ENCODE data around the gene SPTBN1.

The SPTBN1 gene

GRCh38 chr2:54499661-54500060 lies 43.5 kb downstream of the SPTBN1 start:
- no peak for TF ChIP-seq EZH2 (IDR thresholded peaks at IDR 0.05; ENCODE audit: borderline replicate concordance, low read length)
- TF ChIP-seq CTCF (IDR thresholded peaks at IDR 0.05; ENCODE audit: low read length), result no peak
- no peaks in the 10 kb centered on the region for H4K20me1 ChIP-seq (ENCODE audit: insufficient read depth, low read length)
- H3F3A ChIP-seq (ENCODE audit: insufficient read depth, low read length), result no peaks in the 10 kb centered on the region
- no peaks in the 10 kb centered on the region for H3K36me3 ChIP-seq (ENCODE audit: insufficient read depth, low read length)
- H3K79me2 ChIP-seq (ENCODE audit: insufficient read depth, low read length), result no peaks in the 10 kb centered on the region
- no peaks in the 10 kb centered on the region for H3K9me3 ChIP-seq (ENCODE audit: low read length)
- no peaks in the 10 kb centered on the region for H3K27me3 ChIP-seq (ENCODE audit: insufficient read depth, low read length)
- no peak overlapping the region for H3K27ac ChIP-seq (ENCODE audit: low read depth, low read length, poor library complexity, severe bottlenecking)
- H3K4me1 ChIP-seq (ENCODE audit: insufficient read depth, low read length, severe bottlenecking), result peaks cover 28% of the 10 kb centered on the region
- H3K4me3 ChIP-seq (ENCODE audit: low read depth, low read length, poor library complexity, severe bottlenecking), result no peak overlapping the region
- no peaks in the 10 kb centered on the region for H3K9me2 ChIP-seq (ENCODE audit: low read depth, low read length)
- H3K9ac ChIP-seq (ENCODE audit: low read length), result no peak overlapping the region
- H3K4me2 ChIP-seq (ENCODE audit: low read length), result no peak overlapping the region
- no peak overlapping the region for H2AFZ ChIP-seq (ENCODE audit: low read length)

- no peaks in the 10 kb centered on the region for H4K20me1 ChIP-seq (ENCODE audit: insufficient read depth, low read length)
Measured at GRCh38 chr2:54500404-54501205, 44.5 kb downstream of the SPTBN1 start.

DNA sequence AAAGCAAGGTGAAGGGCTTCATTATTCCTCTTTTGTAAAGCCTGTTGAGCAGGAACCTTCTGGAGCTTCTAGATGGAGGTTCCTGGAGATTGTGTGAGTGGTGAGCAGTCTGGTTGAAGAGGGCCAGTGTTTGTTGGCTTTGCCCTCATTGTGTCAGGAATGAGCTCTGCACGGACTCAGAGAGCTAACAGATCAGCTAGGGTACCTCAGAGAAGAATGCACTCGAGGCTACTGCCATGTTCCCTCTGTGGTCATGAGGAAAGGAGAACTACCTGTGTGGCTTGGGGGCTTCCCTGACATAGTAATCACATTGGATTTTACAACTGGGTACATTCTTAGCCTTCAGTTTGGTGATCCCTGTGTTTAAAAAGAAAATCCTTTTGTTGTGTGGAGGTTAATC lies 46.6 kb downstream of the SPTBN1 start:
- Histone ChIP-seq H3K9ac (ENCODE audit: low read length) (no peak overlapping the region), H3K4me2 (ENCODE audit: low read length) (peak overlapping the region; percentile 27; the same call in 1 of the 2 replicates), H3K27me3 (ENCODE audit: insufficient read depth, low read length) (no peaks in the 10 kb centered on the region), H3K9me2 (ENCODE audit: low read depth, low read length) (no peaks in the 10 kb centered on the region), H4K20me1 (ENCODE audit: insufficient read depth, low read length) (no peaks in the 10 kb centered on the region), H3K4me1 (ENCODE audit: insufficient read depth, low read length, severe bottlenecking) (peaks cover 16% of the 10 kb centered on the region), H3K27ac (ENCODE audit: low read depth, low read length, poor library complexity, severe bottlenecking) (no peak overlapping the region), H3K79me2 (ENCODE audit: insufficient read depth, low read length) (no peaks in the 10 kb centered on the region), H3K36me3 (ENCODE audit: insufficient read depth, low read length) (no peaks in the 10 kb centered on the region), H3K9me3 (ENCODE audit: low read length) (no peaks in the 10 kb centered on the region), H2AFZ (ENCODE audit: low read length) (peak overlapping the region; percentile 12; the same call in 1 of the 2 replicates), H3K4me3 (ENCODE audit: low read depth, low read length, poor library complexity, severe bottlenecking) (no peak overlapping the region), H3F3A (ENCODE audit: insufficient read depth, low read length) (no peaks in the 10 kb centered on the region)
- TF ChIP-seq EZH2 (IDR thresholded peaks at IDR 0.05; ENCODE audit: borderline replicate concordance, low read length), result no peak

More at GRCh38 chr2:54500404-54501205, 44.5 kb downstream of the SPTBN1 start:
- H3K9me3 ChIP-seq (ENCODE audit: low read length), result no peaks in the 10 kb centered on the region
- H3K9ac ChIP-seq (ENCODE audit: low read length), result no peak overlapping the region
- H3F3A ChIP-seq (ENCODE audit: insufficient read depth, low read length), result no peaks in the 10 kb centered on the region
- H3K27ac ChIP-seq (ENCODE audit: low read depth, low read length, poor library complexity, severe bottlenecking), result no peak overlapping the region
- no peak overlapping the region for H2AFZ ChIP-seq (ENCODE audit: low read length)
- H3K4me2 ChIP-seq (ENCODE audit: low read length), result no peak overlapping the region
- TF ChIP-seq EZH2 (IDR thresholded peaks at IDR 0.05; ENCODE audit: borderline replicate concordance, low read length) (no peak), CTCF (IDR thresholded peaks at IDR 0.05; ENCODE audit: low read length) (no peak)
- H3K27me3 ChIP-seq (ENCODE audit: insufficient read depth, low read length), result no peaks in the 10 kb centered on the region
- H3K4me3 ChIP-seq (ENCODE audit: low read depth, low read length, poor library complexity, severe bottlenecking), result no peak overlapping the region
- no peaks in the 10 kb centered on the region for H3K79me2 ChIP-seq (ENCODE audit: insufficient read depth, low read length)
- H3K36me3 ChIP-seq (ENCODE audit: insufficient read depth, low read length), result no peaks in the 10 kb centered on the region
- H3K9me2 ChIP-seq (ENCODE audit: low read depth, low read length), result no peaks in the 10 kb centered on the region
- peaks cover 28% of the 10 kb centered on the region for H3K4me1 ChIP-seq (ENCODE audit: insufficient read depth, low read length, severe bottlenecking)

All from OCI-LY1 (cell line).